ENCODE data around the gene LNP1.
"Not testable (repeated sequence)": the region's sequence is repeated elsewhere in the genome, so short reads cannot be mapped to it uniquely, and the experiment has no call there.

The LNP1 gene

GRCh38 chr3:100467133-100467532 is 65.8 kb downstream of the LNP1 start:
- intact Hi-C loops (cut with DNase I), result no loop called here
- DNase-seq, result no peak

GRCh38 chr3:100468676-100469075 is 67.3 kb downstream of the LNP1 start:
- no peak for DNase-seq
- intact Hi-C loops (cut with DNase I), result no loop called here

GRCh38 chr3:100470951-100471350 is 69.6 kb downstream of the LNP1 start:
- no peak for DNase-seq
- intact Hi-C loops (cut with DNase I), result no loop called here

- intact Hi-C loops (cut with DNase I), result no loop called here
- DNase-seq, result no peak
Measured at GRCh38 chr3:100471444-100471843, 70.1 kb downstream of the LNP1 start.

GRCh38 chr3:100477851-100478360 is 76.6 kb downstream of the LNP1 start:
- DNase-seq, result peak in 2 of 10 donors; percentile 63 to 68

GRCh38 chr3:100478521-100478920 is 77.2 kb downstream of the LNP1 start:
- DNase-seq, result peak in 1 of 10 donors; percentile 54
- intact Hi-C loops (cut with DNase I), result not testable (repeated sequence)

More at GRCh38 chr3:100477851-100478360, 76.6 kb downstream of the LNP1 start:
- intact Hi-C loops (cut with DNase I), result not testable (repeated sequence)

GRCh38 chr3:100480081-100480480 is 78.7 kb downstream of the LNP1 start:
- intact Hi-C loops (cut with DNase I), result no loop called here
- DNase-seq, result peak in 1 of 10 donors; percentile 62

GRCh38 chr3:100482176-100482575 is 80.8 kb downstream of the LNP1 start:
- intact Hi-C loops (cut with DNase I), result no loop called here

GRCh38 chr3:100483529-100483928 is 82.2 kb downstream of the LNP1 start:
- intact Hi-C loops (cut with DNase I), result no loop called here
- no peak for DNase-seq

More at GRCh38 chr3:100482176-100482575, 80.8 kb downstream of the LNP1 start:
- DNase-seq, result no peak

- intact Hi-C loops (cut with DNase I), result no loop called here
- DNase-seq, result no peak
Measured at GRCh38 chr3:100486808-100487207, 85.5 kb downstream of the LNP1 start.

- DNase-seq, result no peak
- intact Hi-C loops (cut with DNase I), result no loop called here
Measured at GRCh38 chr3:100489118-100489517, 87.8 kb downstream of the LNP1 start.

GRCh38 chr3:100492059-100493006 is 91.0 kb downstream of the LNP1 start, which contains the start of gene TMEM45A:
TMEM45A (plus strand) TSS chr3:100492619; CDS start chr3:100555212, 62,593 bp downstream.
- intact Hi-C loops (cut with DNase I), result loop anchor here (2.0 kb wide), 1 partner anchor 92 kb away; the partner anchor contains the start of genes LNP1 and TOMM70
- peak; percentile 87 to 99 (median 95) for DNase-seq

- intact Hi-C loops (cut with DNase I), result no loop called here
- DNase-seq, result no peak
Measured at GRCh38 chr3:100496711-100497261, 95.4 kb downstream of the LNP1 start.

GRCh38 chr3:100499651-100500050 is 98.3 kb downstream of the LNP1 start:
- DNase-seq, result no peak
- intact Hi-C loops (cut with DNase I), result no loop called here

- no peak for DNase-seq
- intact Hi-C loops (cut with DNase I), result no loop called here
Measured at GRCh38 chr3:100500320-100500880, 99.1 kb downstream of the LNP1 start.

GRCh38 chr3:100503448-100503847 is 102.1 kb downstream of the LNP1 start:
- intact Hi-C loops (cut with DNase I), result no loop called here

More at GRCh38 chr3:100503448-100503847, 102.1 kb downstream of the LNP1 start:
- no peak for DNase-seq
